IMR-90 (cell line): ENCODE results near the gene DNAH8. TPM values are rescaled to one million over a fixed set of nuclear protein-coding genes. Genes with fewer than 3 reads are reported as not detected.

Experiments used
- ATAC-seq: fragments of 200-7000 bp; cut with Tn5 transposase; 2 replicates; pipeline ENCODE4 v1.9.1; 2020; ENCODE audit warnings: low read depth, mild to moderate bottlenecking, moderate library complexity
- BruUV-seq: library from RNA; stranded (reverse); fragments of 400-500 nt; replicated peaks from 2 replicates; lab custom pipeline; 2021; lab: Mats Ljungman, UMichigan
- CTCF ChIA-PET: fragments of 300-600 bp; formaldehyde crosslinking; extraction: SDS; loops from one replicate; lab custom pipeline; 2021; ENCODE audit warnings: antibody characterized with exemption; lab: Yijun Ruan, JAX
- POLR2A ChIA-PET: fragments of 300-600 bp; sonication (Branson Sonifier 250); formaldehyde crosslinking; loops from one replicate; lab custom pipeline; 2022; ENCODE audit warnings: antibody characterized with exemption; ENCODE audit not compliant: unreplicated experiment; lab: Charles Lee
- DNase-seq: peaks from one replicate; pipeline ENCODE4 v3.0.0; 2013
- H2AFZ ChIP-seq: replicated peaks from 2 replicates; pipeline ENCODE3; 2013; ENCODE audit warnings: low read length, mild to moderate bottlenecking; ENCODE audit not compliant: poor library complexity
- H2AK5ac ChIP-seq: 2 replicates; pipeline ENCODE4 v1.6.1; 2013; ENCODE audit warnings: low read depth, low read length, inconsistent platforms
- H2AK9ac ChIP-seq: replicated peaks from 2 replicates; pipeline ENCODE3; 2013; ENCODE audit warnings: mild to moderate bottlenecking, low read depth, low read length, moderate library complexity; ENCODE audit not compliant: poor library complexity
- H2BK120ac ChIP-seq: 2 replicates; pipeline ENCODE4 v1.6.1; 2013; ENCODE audit warnings: low read depth, low read length, inconsistent platforms
- H2BK15ac ChIP-seq: 3 replicates; pipeline ENCODE4 v1.6.1; 2013; ENCODE audit warnings: low read depth, low read length, inconsistent platforms
- H2BK20ac ChIP-seq: 2 replicates; pipeline ENCODE4 v1.6.1; 2013; ENCODE audit warnings: low read depth, mild to moderate bottlenecking, inconsistent platforms, low read length, moderate library complexity
- H2BK5ac ChIP-seq: 2 replicates; pipeline ENCODE4 v1.6.1; 2013; ENCODE audit warnings: mild to moderate bottlenecking, low read depth, low read length, inconsistent platforms; ENCODE audit not compliant: poor library complexity, severe bottlenecking
- H3K14ac ChIP-seq: replicated peaks from 2 replicates; pipeline ENCODE4 v1.6.1; 2013; ENCODE audit warnings: low read depth, low read length, inconsistent platforms
- H3K18ac ChIP-seq: 2 replicates; pipeline ENCODE4 v1.6.1; 2013; ENCODE audit warnings: low read depth, low read length, control low read depth
- H3K23ac ChIP-seq: 2 replicates; pipeline ENCODE4 v1.6.1; 2013; ENCODE audit warnings: low read depth, low read length, inconsistent platforms
- H3K27ac ChIP-seq: 2 replicates; pipeline ENCODE4 v1.5.1; 2013; ENCODE audit warnings: mild to moderate bottlenecking, control low read depth, low read length; ENCODE audit not compliant: insufficient read depth
- H3K27me3 ChIP-seq: 2 replicates; pipeline ENCODE4 v1.6.1; 2013; ENCODE audit warnings: low read length; ENCODE audit not compliant: control insufficient read depth, insufficient read depth
- H3K36me3 ChIP-seq: 2 replicates; pipeline ENCODE4 v1.6.1; 2013; ENCODE audit warnings: low read length, mixed read lengths; ENCODE audit not compliant: control insufficient read depth, insufficient read depth
- H3K4ac ChIP-seq: 2 replicates; pipeline ENCODE4 v1.6.1; 2013; ENCODE audit warnings: low read depth, low read length, inconsistent platforms
- H3K4me1 ChIP-seq: 2 replicates; pipeline ENCODE4 v1.6.1; 2013; ENCODE audit warnings: low read length, mixed read lengths; ENCODE audit not compliant: control insufficient read depth, insufficient read depth
- H3K4me2 ChIP-seq: 2 replicates; pipeline ENCODE4 v1.6.1; 2013; ENCODE audit warnings: low read depth, mild to moderate bottlenecking, control low read depth, low read length, moderate library complexity
- H3K4me3 ChIP-seq: 2 replicates; pipeline ENCODE4 v1.5.1; 2013; ENCODE audit warnings: low read depth, mild to moderate bottlenecking, control low read depth, low read length, moderate library complexity; ENCODE audit not compliant: insufficient read depth
- H3K56ac ChIP-seq: 2 replicates; pipeline ENCODE4 v1.6.1; 2013; ENCODE audit warnings: low read length, inconsistent platforms; ENCODE audit not compliant: insufficient read depth; ENCODE audit errors: extremely low read depth
- H3K79me1 ChIP-seq, 2 experiments: 2 replicates each; pipeline ENCODE4 v1.6.1; 2013; ENCODE audit warnings: low read length in 2 of 2, inconsistent platforms in 1 of 2, low read depth in 1 of 2
- H3K9ac ChIP-seq: 2 replicates; pipeline ENCODE4 v1.6.1; 2013; ENCODE audit warnings: low read depth, low read length, control low read depth
- H3K9me1 ChIP-seq: 2 replicates; pipeline ENCODE4 v1.6.1; 2013; ENCODE audit warnings: low read length, inconsistent platforms; ENCODE audit not compliant: insufficient read depth
- H3K9me3 ChIP-seq: 2 replicates; pipeline ENCODE4 v1.6.1; 2013; ENCODE audit warnings: low read length; ENCODE audit not compliant: control insufficient read depth, insufficient read depth
- H4K20me1 ChIP-seq: 2 replicates; pipeline ENCODE4 v1.6.1; 2013; ENCODE audit warnings: low read length, inconsistent platforms; ENCODE audit not compliant: insufficient read depth
- H4K5ac ChIP-seq: 2 replicates; pipeline ENCODE4 v1.6.1; 2013; ENCODE audit warnings: mild to moderate bottlenecking, low read depth, low read length, control low read depth
- H4K8ac ChIP-seq, 2 experiments: 2 replicates each; pipeline ENCODE4 v1.6.1; 2013; ENCODE audit warnings: low read depth in 2 of 2, low read length in 2 of 2, control low read depth in 1 of 2, inconsistent platforms in 1 of 2
- H4K91ac ChIP-seq: 2 replicates; pipeline ENCODE4 v1.6.1; 2013; ENCODE audit warnings: low read depth, low read length, inconsistent platforms; ENCODE audit not compliant: insufficient read depth
- POLR2A ChIP-seq: IDR thresholded peaks from 2 replicates; pipeline ENCODE4 v1.6.1; 2012; ENCODE audit warnings: mild to moderate bottlenecking, low read depth, low read length
- RAD21 ChIP-seq: IDR thresholded peaks from 2 replicates; pipeline ENCODE4 v1.6.1; 2012; ENCODE audit warnings: low read length, improper control_type of control experiment
- RFX5 ChIP-seq: IDR thresholded peaks from 2 replicates; pipeline ENCODE4 v1.8.0; 2012; ENCODE audit warnings: low read depth, mild to moderate bottlenecking, low read length, moderate library complexity
- SMC3 ChIP-seq: fragments of 150-350 bp; IDR thresholded peaks from 2 replicates; pipeline ENCODE4 v1.6.1; 2016; ENCODE audit warnings: low read depth, mild to moderate bottlenecking, antibody characterized with exemption, low read length, moderate library complexity
- WGBS, 2 experiments: methylation state at CpG; one replicate each; pipeline versions ENCODE4 v1.1.5 to v1.1.7; 2013; ENCODE audit warnings: missing lambda C conversion rate in 2 of 2; ENCODE audit not compliant: insufficient read length in 1 of 2; ENCODE audit errors: extremely low coverage in 2 of 2; 5-methylcytosine and 5-hydroxymethylcytosine counted together
- dilution Hi-C: fragments of 300-500 bp; cut with HindIII; formaldehyde crosslinking; loops from one replicate; pipeline ENCODE4 v1.14.3; 2018; ENCODE audit warnings: low sequenced_read_pairs; ENCODE audit not compliant: unreplicated experiment
- in situ Hi-C: fragments of 300-500 bp; cut with MboI; formaldehyde crosslinking; loops from 3 replicates; pipeline ENCODE4 v1.14.3; 2019; ENCODE audit warnings: low sequenced_read_pairs, inconsistent platforms, mixed read lengths
- intact Hi-C: fragments of 100-400 bp; cut with micrococcal nuclease; formaldehyde crosslinking; loops from 2 replicates; pipeline ENCODE4 v1.10.0; 2022
- polyA plus RNA-seq, 3 experiments: library from polyadenylated mRNA; depleted of rRNA; stranded (reverse); fragments of >200 nt; gene quantifications; 2 replicates each; pipeline ENCODE4 v1.2.3, GENCODE V29; 2012; ENCODE audit warnings: low replicate concordance in 1 of 3
- total RNA-seq: library from RNA; depleted of rRNA; stranded (reverse); fragments of >200 nt; gene quantifications from 2 replicates; pipeline ENCODE4 v1.2.3, GENCODE V29; 2012
- TF ChIP-seq, protein P1 (sequence below): conservative IDR thresholded peaks from 2 replicates; pipeline ENCODE4 v1.5.1; 2012; ENCODE audit warnings: mild to moderate bottlenecking, low read depth, low read length, improper control_type of control experiment

DNAH8 gene
- total and polyA plus RNA-seq, 2 of the 4 experiments (the other 2 are of a cell fraction): not detected

DNA sequence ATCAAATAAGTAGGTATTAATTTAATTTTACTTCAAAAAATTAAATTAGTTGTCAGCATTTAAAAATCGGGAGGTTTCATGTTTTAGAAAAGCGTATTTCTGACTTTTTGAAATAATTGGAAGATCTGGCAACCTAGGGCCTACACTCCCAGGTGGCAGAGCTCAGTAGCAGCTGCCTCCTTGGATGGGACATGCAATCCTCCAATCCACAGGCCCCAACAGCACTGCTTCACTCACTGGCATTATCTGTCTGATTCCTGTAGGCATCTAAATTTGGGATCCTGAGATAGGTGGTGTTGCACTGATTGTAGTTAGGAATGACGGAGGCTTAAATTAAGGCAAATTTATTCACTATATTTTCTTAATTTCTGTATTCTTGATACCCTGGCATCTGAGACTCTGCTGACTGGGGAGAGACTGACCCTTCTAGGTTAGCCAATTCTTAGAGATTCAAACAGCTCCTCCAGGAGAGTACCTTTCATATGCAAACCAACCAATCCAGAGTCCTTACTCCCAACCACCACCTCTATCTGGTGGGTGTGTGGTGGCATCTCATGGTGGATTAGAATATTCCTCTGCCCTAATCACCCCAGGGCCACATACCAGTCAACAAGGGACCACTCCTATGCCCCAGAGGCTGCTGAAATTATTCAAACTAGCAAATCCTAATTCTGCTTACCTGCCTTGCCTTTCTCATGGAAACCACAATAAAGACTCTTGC is 186.9 kb downstream of the DNAH8 start:
- Histone ChIP-seq H3K36me3 (no peaks in the 10 kb centered on the region), H3K9me1 (no peaks in the 10 kb centered on the region), H4K91ac (no peak overlapping the region), H3K27me3 (no peaks in the 10 kb centered on the region), H3K4ac (no peak overlapping the region), H4K20me1 (no peaks in the 10 kb centered on the region), H3K27ac (no peak overlapping the region), H3K9ac (no peak overlapping the region), H2AK5ac (no peak overlapping the region), H2BK20ac (no peak overlapping the region), H3K4me3 (no peak overlapping the region), H2BK15ac (no peak overlapping the region), H3K4me1 (no peaks in the 10 kb centered on the region), H3K23ac (no peak overlapping the region), H2AFZ (no peak overlapping the region), H3K14ac (no peak overlapping the region), H3K79me1 (no peaks in the 10 kb centered on the region), H4K8ac (no peak overlapping the region), H2AK9ac (no peak overlapping the region), H3K4me2 (no peak overlapping the region), H3K9me3 (no peaks in the 10 kb centered on the region), H2BK120ac (no peak overlapping the region), H3K56ac (no peak overlapping the region), H4K5ac (no peak overlapping the region), H2BK5ac (no peak overlapping the region), H3K18ac (no peak overlapping the region)
- in situ Hi-C loops: no loop called here
- WGBS, 2 experiments: no CpG with 5 or more reads among the region's 3 CpGs
- ChIA-PET POLR2A (no interaction called here), CTCF (no interaction called here)
- dilution Hi-C loops: no loop called here
- TF ChIP-seq RFX5: no peak
- no peak for TF ChIP-seq RAD21
- no peak for TF ChIP-seq POLR2A
- no peak for TF ChIP-seq SMC3
- TF ChIP-seq, protein P1, sequence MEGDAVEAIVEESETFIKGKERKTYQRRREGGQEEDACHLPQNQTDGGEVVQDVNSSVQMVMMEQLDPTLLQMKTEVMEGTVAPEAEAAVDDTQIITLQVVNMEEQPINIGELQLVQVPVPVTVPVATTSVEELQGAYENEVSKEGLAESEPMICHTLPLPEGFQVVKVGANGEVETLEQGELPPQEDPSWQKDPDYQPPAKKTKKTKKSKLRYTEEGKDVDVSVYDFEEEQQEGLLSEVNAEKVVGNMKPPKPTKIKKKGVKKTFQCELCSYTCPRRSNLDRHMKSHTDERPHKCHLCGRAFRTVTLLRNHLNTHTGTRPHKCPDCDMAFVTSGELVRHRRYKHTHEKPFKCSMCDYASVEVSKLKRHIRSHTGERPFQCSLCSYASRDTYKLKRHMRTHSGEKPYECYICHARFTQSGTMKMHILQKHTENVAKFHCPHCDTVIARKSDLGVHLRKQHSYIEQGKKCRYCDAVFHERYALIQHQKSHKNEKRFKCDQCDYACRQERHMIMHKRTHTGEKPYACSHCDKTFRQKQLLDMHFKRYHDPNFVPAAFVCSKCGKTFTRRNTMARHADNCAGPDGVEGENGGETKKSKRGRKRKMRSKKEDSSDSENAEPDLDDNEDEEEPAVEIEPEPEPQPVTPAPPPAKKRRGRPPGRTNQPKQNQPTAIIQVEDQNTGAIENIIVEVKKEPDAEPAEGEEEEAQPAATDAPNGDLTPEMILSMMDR: no peak
- intact Hi-C loops: no loop called here
- no peak for DNase-seq
- BruUV-seq: no TSS peak
- ATAC-seq: no peak
